Motor neuron (in vitro differentiated cells): ENCODE measurements around the gene GLI2. TPM values are rescaled to one million over a fixed set of nuclear protein-coding genes. Genes with fewer than 3 reads are reported as not detected.

Source experiments
- ATAC-seq, 8 experiments: fragments of 200-7000 bp; cut with Tn5 transposase; replicated peaks in 6 of 8; 2 replicates each; pipeline ENCODE4 v1.8.0; 2021; ENCODE audit warnings: mild to moderate bottlenecking in 8 of 8, moderate library complexity in 8 of 8
- H3K27ac ChIP-seq, 2 donors: fragments of 250-450 bp; sonication (Bioruptor Pico); 2 replicates each; pipeline ENCODE4 v1.9.0; 2021; ENCODE audit warnings: antibody characterized with exemption in 2 of 2, mild to moderate bottlenecking in 2 of 2, moderate library complexity in 1 of 2
- H3K4me1 ChIP-seq, 2 donors: fragments of 250-450 bp; sonication (Bioruptor Pico); replicated peaks in 1 of 2; 2 replicates each; pipeline ENCODE4 v1.6.1; 2021; ENCODE audit warnings: antibody characterized with exemption in 2 of 2, mild to moderate bottlenecking in 2 of 2, moderate library complexity in 1 of 2
- H3K4me3 ChIP-seq, 5 donors: fragments of 250-450 bp; sonication (Bioruptor Pico); 2 replicates each; pipeline ENCODE4 v1.9.0; 2021; ENCODE audit warnings: antibody characterized with exemption in 5 of 5, mild to moderate bottlenecking in 5 of 5, moderate library complexity in 4 of 5
- WGBS, 10 experiments: fragments of 450-650 bp; shearing (Covaris generic); methylation state at CpG; one replicate each; pipeline ENCODE4 v1.0.0; 2022; 5-methylcytosine and 5-hydroxymethylcytosine counted together
- in situ Hi-C, 9 experiments: fragments of 400-800 bp; cut with MboI; loops; one replicate each; pipeline ENCODE4 v1.15.0; 2021; ENCODE audit warnings: low sequenced_read_pairs in 9 of 9, low pct_unique_long_range_greater_than_20kb in 2 of 9; ENCODE audit not compliant: unreplicated experiment in 9 of 9
- total RNA-seq, 8 experiments: library from RNA; unstranded; fragments of 300-600 nt; gene quantifications; 2 replicates each; pipeline versions ENCODE4 v1.2.3 to v1.2.4, GENCODE V29; 2022

GLI2 gene
- total RNA-seq, 8 experiments from 2014 or later = 0.45 to 11.1 (median 2.8) TPM

GRCh38 chr2:120751553-120751952 lies 15.9 kb downstream of the GLI2 start:
- in situ Hi-C loops = no loop called here
- H3K4me3 ChIP-seq = no peak overlapping the region
- H3K27ac ChIP-seq = no peak overlapping the region
- H3K4me1 ChIP-seq = peaks cover 27 to 33% of the 10 kb centered on the region in 2 donors
- WGBS, 10 experiments = 38 to 100% (median 75%) methylated on average over 1 of the region's 1 CpG; no CpG with 5 or more reads in 2 of the 10 experiments
- ATAC-seq = no peak

GRCh38 chr2:120754067-120754960 lies 18.6 kb downstream of the GLI2 start:
- no peak overlapping the region for H3K27ac ChIP-seq
- H3K4me1 ChIP-seq = peaks cover 36 to 42% of the 10 kb centered on the region in 2 donors
- no peak overlapping the region for H3K4me3 ChIP-seq
- in situ Hi-C loops = no loop called here
- peak in 3 of 8 experiments; percentile 54 to 60 (median 57) for ATAC-seq
- 61 to 100% (median 96%) methylated on average over 1 to 11 of the region's 14 CpGs for WGBS, 10 experiments

GRCh38 chr2:120758181-120759144 lies 22.8 kb downstream of the GLI2 start:
- Histone ChIP-seq H3K4me3 (no peak overlapping the region), H3K27ac (peak overlapping the region; percentile 79 to 88), H3K4me1 (peaks cover 38 to 58% of the 10 kb centered on the region in 2 donors)
- in situ Hi-C loops = no loop called here
- peak; percentile 56 to 94 (median 88) for ATAC-seq
- WGBS, 10 experiments = 0 to 40% (median 0%) methylated on average over 1 to 4 of the region's 16 CpGs; no CpG with 5 or more reads in 5 of the 10 experiments

- Histone ChIP-seq H3K4me1 (peaks cover 46 to 71% of the 10 kb centered on the region in 2 donors), H3K4me3 (no peak overlapping the region), H3K27ac (no peak overlapping the region)
- in situ Hi-C loops = no loop called here
- no peak for ATAC-seq
- 48 to 87% (median 66%) methylated on average over 1 to 4 of the region's 7 CpGs; no CpG with 5 or more reads in 3 of the 10 experiments for WGBS, 10 experiments
Measured at GRCh38 chr2:120759543-120760331, 24.1 kb downstream of the GLI2 start.

- in situ Hi-C loops = no loop called here
- peak overlapping the region in 1 of 2 donors; percentile 28 for H3K27ac ChIP-seq
- WGBS, 10 experiments = 24 to 100% (median 75%) methylated on average over 2 to 7 of the region's 8 CpGs; no CpG with 5 or more reads in 2 of the 10 experiments
- H3K4me3 ChIP-seq = no peak overlapping the region
- H3K4me1 ChIP-seq = peaks cover 55 to 80% of the 10 kb centered on the region in 2 donors
- no peak for ATAC-seq
Measured at GRCh38 chr2:120760446-120761135, 24.9 kb downstream of the GLI2 start.

- Histone ChIP-seq H3K4me3 (no peak overlapping the region), H3K27ac (no peak overlapping the region), H3K4me1 (peaks cover 62 to 87% of the 10 kb centered on the region in 2 donors)
- ATAC-seq = peak in 1 of 8 experiments; percentile 3
- in situ Hi-C loops = no loop called here
- WGBS, 10 experiments = 0 to 100% (median 67%) methylated on average over 1 to 2 of the region's 8 CpGs; no CpG with 5 or more reads in 7 of the 10 experiments
Measured at GRCh38 chr2:120761164-120761861, 25.6 kb downstream of the GLI2 start.

- WGBS, 10 experiments = 94 to 100% (median 100%) methylated on average over 1 to 2 of the region's 5 CpGs; no CpG with 5 or more reads in 7 of the 10 experiments
- H3K27ac ChIP-seq = no peak overlapping the region
- H3K4me1 ChIP-seq = peaks cover 67 to 92% of the 10 kb centered on the region in 2 donors
- no peak overlapping the region for H3K4me3 ChIP-seq
- in situ Hi-C loops = no loop called here
- no peak for ATAC-seq
Measured at GRCh38 chr2:120761911-120762310, 26.2 kb downstream of the GLI2 start.

GRCh38 chr2:120762341-120763061 lies 26.8 kb downstream of the GLI2 start:
- WGBS, 10 experiments = 40 to 100% (median 89%) methylated on average over 1 to 7 of the region's 15 CpGs; no CpG with 5 or more reads in 4 of the 10 experiments
- in situ Hi-C loops = no loop called here
- no peak for ATAC-seq
- H3K4me3 ChIP-seq = no peak overlapping the region
- H3K4me1 ChIP-seq = peaks cover 71 to 94% of the 10 kb centered on the region in 2 donors
- no peak overlapping the region for H3K27ac ChIP-seq

- WGBS, 10 experiments = 0 to 100% (median 86%) methylated on average over 1 of the region's 8 CpGs; no CpG with 5 or more reads in 5 of the 10 experiments
- no peak overlapping the region for H3K27ac ChIP-seq
- in situ Hi-C loops = no loop called here
- H3K4me3 ChIP-seq = no peak overlapping the region
- ATAC-seq = peak in 3 of 8 experiments; percentile 39 to 70 (median 54)
- H3K4me1 ChIP-seq = peaks cover 62 to 90% of the 10 kb centered on the region in 2 donors
Measured at GRCh38 chr2:120763508-120763907, 27.8 kb downstream of the GLI2 start.

- H3K4me1 ChIP-seq = peaks cover 58 to 87% of the 10 kb centered on the region in 2 donors
- no peak for ATAC-seq
- in situ Hi-C loops = no loop called here
- H3K4me3 ChIP-seq = no peak overlapping the region
- WGBS, 10 experiments = 80 to 100% (median 91%) methylated on average over 2 to 5 of the region's 10 CpGs; no CpG with 5 or more reads in 4 of the 10 experiments
- H3K27ac ChIP-seq = no peak overlapping the region
Measured at GRCh38 chr2:120763931-120764330, 28.3 kb downstream of the GLI2 start.

- WGBS, 10 experiments = 27 to 89% (median 71%) methylated on average over 1 to 5 of the region's 6 CpGs; no CpG with 5 or more reads in 1 of the 10 experiments
- no peak for ATAC-seq
- Histone ChIP-seq H3K4me1 (peaks cover 53 to 82% of the 10 kb centered on the region in 2 donors), H3K4me3 (no peak overlapping the region), H3K27ac (no peak overlapping the region)
- in situ Hi-C loops = no loop called here
Measured at GRCh38 chr2:120764492-120764891, 28.8 kb downstream of the GLI2 start.
